A673 (cell line): ENCODE measurements around the gene EEF1A2. TPM values are rescaled to one million over a fixed set of nuclear protein-coding genes. Genes with fewer than 3 reads are reported as not detected.
"Not testable (repeated sequence)": the region's sequence is repeated elsewhere in the genome, so short reads cannot be mapped to it uniquely, and the experiment has no call there.

Experiments
- BruUV-seq: library from RNA; stranded (reverse); fragments of 400-500 nt; replicated peaks from 2 replicates; lab custom pipeline; 2021; lab: Mats Ljungman, UMichigan
- CTCF ChIA-PET: fragments of 300-600 bp; sonication (Branson Sonifier 250); formaldehyde crosslinking; loops from one replicate; lab custom pipeline; 2022; ENCODE audit warnings: antibody characterized with exemption; lab: Charles Lee
- POLR2A ChIA-PET: fragments of 300-600 bp; sonication (Branson Sonifier 250); formaldehyde crosslinking; loops from one replicate; lab custom pipeline; 2022; ENCODE audit warnings: antibody characterized with exemption; ENCODE audit not compliant: low non-redundant PET; lab: Charles Lee
- DNase-seq: peaks from one replicate; pipeline ENCODE4 v3.0.0-alpha.2; 2015; ENCODE audit warnings: low spot score
- H3K27ac ChIP-seq: fragments of 200-600 bp; sonication (generic); 2 replicates; pipeline ENCODE4 v1.5.1; 2016; ENCODE audit warnings: mixed run types, low read depth, mild to moderate bottlenecking, mixed read lengths, antibody characterized with exemption, low read length; ENCODE audit not compliant: poor library complexity, severe bottlenecking
- H3K27me3 ChIP-seq: fragments of 200-600 bp; sonication (generic); replicated peaks from 2 replicates; pipeline ENCODE4 v1.6.1; 2017; ENCODE audit warnings: mixed run types, low read depth, mild to moderate bottlenecking, mixed read lengths, antibody characterized with exemption, low read length; ENCODE audit not compliant: insufficient read depth, poor library complexity
- H3K36me3 ChIP-seq: fragments of 200-600 bp; sonication (generic); 2 replicates; pipeline ENCODE4 v1.6.1; 2016; ENCODE audit warnings: mixed run types, mild to moderate bottlenecking, mixed read lengths, antibody characterized with exemption, low read length; ENCODE audit not compliant: insufficient read depth, poor library complexity, severe bottlenecking
- H3K4me1 ChIP-seq: fragments of 200-600 bp; sonication (generic); 2 replicates; pipeline ENCODE4 v1.6.1; 2017; ENCODE audit warnings: mixed run types, mild to moderate bottlenecking, mixed read lengths, antibody characterized with exemption, low read length; ENCODE audit not compliant: insufficient read depth, poor library complexity, severe bottlenecking
- H3K4me3 ChIP-seq: fragments of 200-600 bp; sonication (generic); 2 replicates; pipeline ENCODE4 v1.5.1; 2016; ENCODE audit warnings: low read depth, mixed run types, mild to moderate bottlenecking, mixed read lengths, low read length; ENCODE audit not compliant: poor library complexity, severe bottlenecking
- H3K9me3 ChIP-seq: fragments of 200-600 bp; sonication (generic); 2 replicates; pipeline ENCODE4 v1.6.1; 2016; ENCODE audit warnings: mixed run types, low read depth, mild to moderate bottlenecking, mixed read lengths, antibody characterized with exemption, low read length; ENCODE audit not compliant: poor library complexity, severe bottlenecking
- EZH2 ChIP-seq: fragments of 200-600 bp; sonication (generic); IDR thresholded peaks from 2 replicates; pipeline ENCODE4 v1.6.1; 2017; ENCODE audit warnings: borderline replicate concordance, low read depth, mild to moderate bottlenecking, mixed read lengths, antibody characterized with exemption, low read length; ENCODE audit not compliant: poor library complexity, severe bottlenecking
- intact Hi-C: fragments of 100-400 bp; cut with micrococcal nuclease; formaldehyde crosslinking; loops from one replicate; pipeline ENCODE4 v1.10.0; 2022; ENCODE audit not compliant: unreplicated experiment
- total RNA-seq: library from RNA; stranded (reverse); gene quantifications from 2 replicates; pipeline ENCODE4 v1.2.3, GENCODE V29; 2021
- TF ChIP-seq, protein P1 (sequence below): fragments of 300-800, 200-600 bp; sonication (generic); conservative IDR thresholded peaks from 2 replicates; pipeline ENCODE4 v1.5.1; 2017; ENCODE audit warnings: low read depth, mild to moderate bottlenecking, antibody characterized with exemption, low read length, moderate library complexity, mixed read lengths

EEF1A2 gene
- total RNA-seq, 1 experiment from 2014 or later = 7.5 TPM

DNA sequence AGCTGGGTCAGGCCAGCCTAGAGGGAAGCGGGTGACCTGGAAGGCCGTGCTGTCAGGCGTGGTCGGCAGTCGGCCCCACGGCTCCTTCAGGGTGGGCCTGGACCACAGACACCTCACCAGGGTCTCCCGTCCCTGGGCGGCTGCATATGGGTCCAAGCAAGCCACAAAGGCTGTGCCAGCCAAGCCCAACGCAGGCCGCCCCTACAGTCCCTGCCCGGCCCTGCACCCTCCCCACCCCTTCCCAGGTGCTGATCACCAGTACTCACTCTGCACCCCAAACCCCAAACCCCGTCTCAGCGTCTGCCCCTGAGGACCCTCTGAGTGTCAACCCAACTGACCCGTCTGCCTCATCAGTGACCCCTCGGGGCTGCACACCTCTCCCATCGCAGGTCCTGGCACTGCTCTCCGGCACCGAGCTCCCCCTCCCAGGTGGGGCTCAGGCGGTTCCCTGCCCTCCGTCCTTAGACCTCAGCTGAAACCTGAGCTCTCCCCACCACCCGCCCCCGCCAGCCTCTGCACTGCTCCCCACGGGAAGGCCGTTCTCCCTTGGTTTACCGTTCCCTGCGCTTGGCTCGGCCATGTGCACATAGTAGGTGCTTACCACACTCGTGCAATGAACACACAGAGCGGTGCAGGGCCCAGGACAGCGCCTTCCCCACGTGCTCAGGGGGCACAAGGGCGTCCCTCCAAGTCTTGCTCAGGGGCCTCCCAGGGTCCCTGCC lies 20.2 kb upstream of the EEF1A2 start:
- CTCF ChIA-PET = no interaction called here
- intact Hi-C loops = no loop called here
- no peaks in the 10 kb centered on the region for H3K27me3 ChIP-seq
- H3K4me1 ChIP-seq = peaks cover 6% of the 10 kb centered on the region
- POLR2A ChIA-PET = no interaction called here
- TF ChIP-seq EZH2 = no peak
- TF ChIP-seq, protein P1, sequence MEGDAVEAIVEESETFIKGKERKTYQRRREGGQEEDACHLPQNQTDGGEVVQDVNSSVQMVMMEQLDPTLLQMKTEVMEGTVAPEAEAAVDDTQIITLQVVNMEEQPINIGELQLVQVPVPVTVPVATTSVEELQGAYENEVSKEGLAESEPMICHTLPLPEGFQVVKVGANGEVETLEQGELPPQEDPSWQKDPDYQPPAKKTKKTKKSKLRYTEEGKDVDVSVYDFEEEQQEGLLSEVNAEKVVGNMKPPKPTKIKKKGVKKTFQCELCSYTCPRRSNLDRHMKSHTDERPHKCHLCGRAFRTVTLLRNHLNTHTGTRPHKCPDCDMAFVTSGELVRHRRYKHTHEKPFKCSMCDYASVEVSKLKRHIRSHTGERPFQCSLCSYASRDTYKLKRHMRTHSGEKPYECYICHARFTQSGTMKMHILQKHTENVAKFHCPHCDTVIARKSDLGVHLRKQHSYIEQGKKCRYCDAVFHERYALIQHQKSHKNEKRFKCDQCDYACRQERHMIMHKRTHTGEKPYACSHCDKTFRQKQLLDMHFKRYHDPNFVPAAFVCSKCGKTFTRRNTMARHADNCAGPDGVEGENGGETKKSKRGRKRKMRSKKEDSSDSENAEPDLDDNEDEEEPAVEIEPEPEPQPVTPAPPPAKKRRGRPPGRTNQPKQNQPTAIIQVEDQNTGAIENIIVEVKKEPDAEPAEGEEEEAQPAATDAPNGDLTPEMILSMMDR = no peak
- BruUV-seq = no TSS peak
- H3K36me3 ChIP-seq = peaks cover 23% of the 10 kb centered on the region
- DNase-seq = no peak
- peak overlapping the region; percentile 67 for H3K4me3 ChIP-seq
- no peak overlapping the region for H3K27ac ChIP-seq
- peaks cover 8% of the 10 kb centered on the region for H3K9me3 ChIP-seq

DNA sequence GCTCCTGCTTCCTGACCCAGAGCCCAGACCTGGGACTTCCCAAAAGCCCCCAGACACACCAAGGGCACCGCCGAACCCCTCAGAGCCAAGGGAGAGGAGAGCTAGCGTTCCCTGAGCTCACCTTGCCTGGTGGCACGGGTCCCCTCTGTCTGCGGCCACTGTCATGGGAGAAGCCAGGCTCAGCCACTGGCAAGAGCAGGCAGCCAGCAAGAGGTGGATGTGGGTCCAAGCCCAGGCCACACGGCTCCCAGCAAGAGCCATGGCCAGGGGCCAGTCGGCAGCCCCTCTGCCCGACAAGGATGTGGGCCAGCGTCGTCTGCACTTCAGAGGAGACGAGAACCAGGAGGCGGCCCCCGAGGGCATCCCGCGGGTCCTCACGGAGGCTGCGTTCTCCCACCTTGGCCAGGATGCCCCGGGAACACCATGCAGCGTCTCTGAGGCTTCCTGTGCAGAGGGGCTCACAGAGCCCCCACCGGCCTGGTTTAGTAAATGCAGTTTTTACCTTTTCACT lies 19.5 kb upstream of the EEF1A2 start:
- no peak overlapping the region for H3K27ac ChIP-seq
- no peak for DNase-seq
- H3K4me1 ChIP-seq = peaks cover 6% of the 10 kb centered on the region
- POLR2A ChIA-PET = no interaction called here
- peaks cover 1% of the 10 kb centered on the region for H3K27me3 ChIP-seq
- intact Hi-C loops = no loop called here
- CTCF ChIA-PET = no interaction called here
- no TSS peak for BruUV-seq
- TF ChIP-seq EZH2 = no peak
- TF ChIP-seq, protein P1 = no peak
- H3K4me3 ChIP-seq = no peak overlapping the region
- H3K36me3 ChIP-seq = peaks cover 19% of the 10 kb centered on the region
- H3K9me3 ChIP-seq = peaks cover 6% of the 10 kb centered on the region

DNA sequence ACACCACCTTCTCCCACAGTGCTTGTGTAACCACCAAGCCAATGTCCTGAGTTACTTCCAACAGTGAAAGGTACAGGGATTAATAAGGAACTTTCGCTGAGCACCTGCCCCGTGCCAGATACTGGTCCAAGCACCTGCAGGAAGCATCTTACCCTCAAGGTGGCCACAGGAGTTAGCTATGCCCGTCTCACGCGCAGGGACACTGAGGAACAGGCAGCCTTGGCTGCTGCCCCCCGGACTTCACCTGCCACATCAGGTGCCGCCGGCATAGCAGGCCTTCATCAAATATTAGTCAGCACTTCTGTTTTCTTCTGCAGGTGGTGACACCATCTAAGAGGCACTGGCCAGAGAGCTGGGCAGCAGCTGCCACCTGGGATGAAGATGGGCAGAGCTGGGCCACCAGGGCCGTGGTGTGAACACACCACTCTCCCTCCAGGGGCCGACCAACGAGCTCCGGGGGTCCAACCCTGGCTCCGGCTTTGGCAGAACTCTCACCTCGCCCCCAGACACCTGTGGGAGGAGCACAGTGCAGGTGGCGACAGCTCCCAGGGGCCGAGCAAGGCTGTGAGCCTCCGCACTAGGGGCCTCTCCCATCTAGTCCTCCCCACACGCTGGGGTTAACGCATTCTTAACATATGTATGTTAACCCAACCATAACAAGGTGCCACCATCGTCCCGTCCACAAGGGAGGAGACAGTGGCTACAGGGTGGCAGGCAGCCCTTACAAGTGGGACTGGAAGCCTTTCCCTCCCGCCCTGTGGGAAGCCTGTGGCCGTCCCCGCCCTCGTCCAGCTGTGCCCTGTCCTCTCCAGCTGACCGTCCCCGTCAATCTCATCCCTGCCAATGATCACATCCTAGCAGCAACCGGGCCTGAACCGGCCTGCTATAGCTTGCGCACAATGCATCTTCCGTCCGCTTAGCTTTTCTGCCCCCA lies 18.8 kb upstream of the EEF1A2 start:
- ChIA-PET CTCF (interaction anchor here (0.7 kb wide), 1 partner anchor 21 kb away, joined by 4 read pairs; no protein-coding TSS in a partner anchor), POLR2A (no interaction called here)
- H3K4me3 ChIP-seq = no peak overlapping the region
- no peak for TF ChIP-seq EZH2
- TF ChIP-seq, protein P1 = no peak
- intact Hi-C loops = no loop called here
- no peaks in the 10 kb centered on the region for H3K9me3 ChIP-seq
- BruUV-seq = no TSS peak
- no peak overlapping the region for H3K27ac ChIP-seq
- peaks cover 7% of the 10 kb centered on the region for H3K27me3 ChIP-seq
- no peak for DNase-seq
- peaks cover 11% of the 10 kb centered on the region for H3K36me3 ChIP-seq
- peaks cover 6% of the 10 kb centered on the region for H3K4me1 ChIP-seq

DNA sequence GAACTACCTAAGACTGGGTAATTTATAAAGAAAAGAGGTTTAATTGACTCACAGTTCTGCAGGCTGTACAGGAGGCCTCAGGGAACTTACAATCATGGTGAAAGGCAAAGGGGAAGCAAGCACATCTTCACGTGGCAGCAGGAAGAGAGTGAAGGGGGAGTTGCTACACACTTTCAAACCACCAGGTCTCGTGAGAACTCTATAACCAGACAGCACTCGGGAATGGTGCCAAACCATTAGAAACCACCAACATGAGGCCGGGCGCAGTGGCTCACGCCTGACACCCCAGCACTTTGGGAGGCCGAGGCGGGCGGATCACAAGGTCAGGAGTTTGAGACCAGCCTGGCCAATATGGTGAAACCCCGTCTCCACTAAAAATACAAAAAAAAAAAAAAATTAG lies 15.6 kb upstream of the EEF1A2 start:
- H3K36me3 ChIP-seq, H3K27ac ChIP-seq, H3K4me1 ChIP-seq, H3K9me3 ChIP-seq, intact Hi-C loops, DNase-seq, H3K4me3 ChIP-seq, H3K27me3 ChIP-seq, CTCF ChIA-PET, BruUV-seq, POLR2A ChIA-PET: not testable (repeated sequence)
